GM23248 (cell line): ENCODE measurements around the gene CYP26B1.

ENCODE experiments used
- EZH2 ChIP-seq: fragments of 200-600 bp; sonication (generic); IDR thresholded peaks from 2 replicates; pipeline ENCODE4 v1.6.1; 2018; ENCODE audit warnings: antibody characterized with exemption, mild to moderate bottlenecking; ENCODE audit not compliant: insufficient read depth, poor library complexity, severe bottlenecking
- EZH2phosphoT487 ChIP-seq: fragments of 200-600 bp; sonication (generic); IDR thresholded peaks from 2 replicates; pipeline ENCODE4 v1.6.1; 2018; ENCODE audit warnings: antibody characterized with exemption, moderate library complexity, mild to moderate bottlenecking, low read depth; ENCODE audit not compliant: insufficient read depth

- no peak for TF ChIP-seq EZH2
- no peak for TF ChIP-seq EZH2phosphoT487
These were observed 67.1 kb downstream of the CYP26B1 start for GRCh38 chr2:72080286-72081145.
